Measurements from ENCODE around the gene AVP. TPM values are rescaled to one million over a fixed set of nuclear protein-coding genes. Genes with fewer than 3 reads are reported as not detected.

The AVP gene
- total and polyA plus RNA-seq, 9 of the 15 experiments (the other 6 are each of a cell fraction or from before 2014, with no cell fraction given): not detected

DNA sequence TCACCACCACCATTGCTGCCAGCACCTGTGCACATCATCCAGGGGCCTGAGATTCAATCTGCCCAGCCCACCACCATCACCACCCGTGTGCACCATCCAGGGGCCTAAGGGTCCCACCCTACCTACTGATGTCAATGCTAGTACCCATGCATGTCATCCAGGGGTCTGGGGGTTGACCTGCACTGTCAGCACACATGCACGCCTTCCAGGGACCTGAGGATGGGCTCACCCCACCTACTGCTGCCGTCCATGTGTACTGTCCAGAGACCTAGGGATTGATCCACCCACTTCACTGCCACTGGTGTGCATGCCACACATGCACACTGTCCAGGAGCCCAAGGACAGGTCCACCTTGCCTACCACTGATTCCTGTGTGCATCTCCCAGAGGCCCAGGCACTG is 25.0 kb downstream of the AVP start:
- H3K9me3 ChIP-seq (replicated peaks; ENCODE audit: control insufficient read depth, insufficient read depth, low read depth, low read length): no peaks in the 10 kb centered on the region
- H3K4me3 ChIP-seq: no peak overlapping the region
- ChIA-PET CTCF (ENCODE audit: low intra/inter-chr PET ratio) (no interaction called here), POLR2A (no interaction called here)
- no peaks in the 10 kb centered on the region for H3K27me3 ChIP-seq (ENCODE audit: control insufficient read depth in 2 of 2, insufficient read depth in 2 of 2, low read length in 2 of 2)
- WGBS (ENCODE audit: insufficient coverage, low coverage, missing lambda C conversion rate): 19% methylated on average over 3 of the region's 3 CpGs
- in situ Hi-C loops (cut with MboI): no loop called here
- H3K79me2 ChIP-seq (ENCODE audit: control insufficient read depth, insufficient read depth, low read length): no peaks in the 10 kb centered on the region
- no peaks in the 10 kb centered on the region for H3K36me3 ChIP-seq (ENCODE audit: control insufficient read depth, insufficient read depth, low read length)
- no peak for TF ChIP-seq YBX1 (IDR thresholded peaks at IDR 0.05)
- no peak for TF ChIP-seq GTF2E2 (tag; IDR thresholded peaks at IDR 0.05)
- no peak for TF ChIP-seq BCOR (IDR thresholded peaks at IDR 0.05)
- TF ChIP-seq EWSR1 (IDR thresholded peaks at IDR 0.05; ENCODE audit: borderline replicate concordance, low read depth, partially characterized antibody): no peak
- TF ChIP-seq ZC3H4 (CRISPR knock-in tag; IDR thresholded peaks at IDR 0.05; ENCODE audit: borderline replicate concordance): no peak
- TF ChIP-seq GABPB1 (CRISPR knock-in tag; IDR thresholded peaks at IDR 0.05): no peak
- TF ChIP-seq TOE1 (IDR thresholded peaks at IDR 0.05; ENCODE audit: borderline replicate concordance): no peak
- TF ChIP-seq TOE1 (CRISPR knock-in tag; IDR thresholded peaks at IDR 0.05; ENCODE audit: borderline replicate concordance, low read depth): no peak
- TF ChIP-seq HIVEP1 (CRISPR knock-in tag; IDR thresholded peaks at IDR 0.05): no peak
- no peak for TF ChIP-seq E4F1 (CRISPR knock-in tag; IDR thresholded peaks at IDR 0.05; ENCODE audit: borderline replicate concordance)
- FAIRE-seq: no peak
- DNase-seq (ENCODE audit: extremely low read depth in 1 of 4, low spot score in 3 of 4): no peak
- no peak overlapping the region for H3K27ac ChIP-seq (ENCODE audit: extremely low read depth, low read depth, low read length)
- H4K20me1 ChIP-seq (replicated peaks; ENCODE audit: control insufficient read depth, insufficient read depth, low read length): no peaks in the 10 kb centered on the region
- no peaks in the 10 kb centered on the region for H3K4me1 ChIP-seq (replicated peaks in 1 of 2; ENCODE audit: control insufficient read depth in 2 of 2, insufficient read depth in 2 of 2, low read length in 2 of 2)
- H3K4me2 ChIP-seq (ENCODE audit: insufficient read depth, low read length): no peak overlapping the region
- intact Hi-C loops (cut with micrococcal nuclease): loop anchor here (10.0 kb wide), 1 partner anchor 215 kb away; no protein-coding TSS in a partner anchor
- no TSS peak for BruUV-seq (replicated peaks)
- H3K9ac ChIP-seq (ENCODE audit: insufficient read depth in 1 of 2, low read depth in 2 of 2, low read length in 2 of 2): peak overlapping the region in 1 of 2 experiments; percentile 26; a peak in 1 of 4 replicates
- no peak overlapping the region for H2AFZ ChIP-seq (ENCODE audit: low read depth, low read length)
- H3K9me1 ChIP-seq (ENCODE audit: control insufficient read depth, insufficient read depth, low read length): no peaks in the 10 kb centered on the region
- no peak for ATAC-seq

All from K562 (cell line).